ENCODE measurements around the gene MLEC.

MLEC gene

DNA sequence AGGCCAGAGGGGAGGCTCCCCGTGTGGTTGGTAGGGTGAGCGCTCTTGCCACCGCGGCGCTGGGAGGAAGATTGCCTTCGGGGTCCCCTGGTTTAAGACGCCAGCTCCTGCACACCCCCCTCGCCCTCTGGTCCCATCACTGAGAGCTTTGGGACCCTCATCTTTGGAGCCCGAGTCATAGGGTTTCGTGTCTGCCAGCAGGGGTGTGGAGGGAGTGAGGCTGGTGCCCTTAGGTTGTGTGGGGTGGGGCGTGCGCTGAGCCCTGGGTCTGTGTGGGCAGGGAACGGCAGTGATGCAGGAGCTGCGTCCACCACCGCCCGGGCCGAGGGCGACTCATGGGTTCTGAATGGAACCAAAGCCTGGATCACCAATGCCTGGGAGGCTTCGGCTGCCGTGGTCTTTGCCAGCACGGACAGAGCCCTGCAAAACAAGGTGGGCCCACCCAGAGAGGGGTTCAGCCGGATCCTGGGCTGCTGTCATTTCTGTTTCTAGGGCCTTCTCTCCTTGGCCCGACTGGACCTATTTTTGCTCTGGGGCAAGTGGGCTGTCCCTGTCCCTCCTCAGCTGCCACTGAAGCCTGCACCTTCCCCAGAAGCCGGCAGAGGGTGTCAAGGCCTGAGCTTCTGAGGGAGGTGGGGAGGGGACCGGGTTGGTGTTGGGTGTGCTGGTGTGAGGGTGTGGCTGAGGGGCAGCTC lies 50.8 kb downstream of the MLEC start:
- ATAC-seq (ENCODE audit: insufficient read depth, low read depth) (no peak), DNase-seq (no peak)
- no peaks in the 10 kb centered on the region for H3K9me3 ChIP-seq (ENCODE audit: insufficient read depth, low read length, severe bottlenecking)
- H3K9ac ChIP-seq (ENCODE audit: low read depth, low read length): no peak overlapping the region
- H2AFZ ChIP-seq (ENCODE audit: low read depth, low read length): no peak overlapping the region
- H3K27ac ChIP-seq (ENCODE audit: low read length): no peak overlapping the region
- H3K27me3 ChIP-seq (ENCODE audit: insufficient read depth, low read length, poor library complexity): no peaks in the 10 kb centered on the region
- no peaks in the 10 kb centered on the region for H4K20me1 ChIP-seq (ENCODE audit: insufficient read depth, low read length)
- no peaks in the 10 kb centered on the region for H3K4me1 ChIP-seq (ENCODE audit: insufficient read depth, low read length)
- no peak overlapping the region for H3K4me3 ChIP-seq (ENCODE audit: low read depth in 1 of 2, low read length in 2 of 2)
- peaks cover 15% of the 10 kb centered on the region; the same call in 1 of the 2 replicates for H3K36me3 ChIP-seq (ENCODE audit: insufficient read depth, low read length)
- H3K79me2 ChIP-seq (ENCODE audit: insufficient read depth, low read length): no peaks in the 10 kb centered on the region
- no peak overlapping the region for H3K4me2 ChIP-seq (ENCODE audit: insufficient read depth, low read length)
- TF ChIP-seq, protein P1, sequence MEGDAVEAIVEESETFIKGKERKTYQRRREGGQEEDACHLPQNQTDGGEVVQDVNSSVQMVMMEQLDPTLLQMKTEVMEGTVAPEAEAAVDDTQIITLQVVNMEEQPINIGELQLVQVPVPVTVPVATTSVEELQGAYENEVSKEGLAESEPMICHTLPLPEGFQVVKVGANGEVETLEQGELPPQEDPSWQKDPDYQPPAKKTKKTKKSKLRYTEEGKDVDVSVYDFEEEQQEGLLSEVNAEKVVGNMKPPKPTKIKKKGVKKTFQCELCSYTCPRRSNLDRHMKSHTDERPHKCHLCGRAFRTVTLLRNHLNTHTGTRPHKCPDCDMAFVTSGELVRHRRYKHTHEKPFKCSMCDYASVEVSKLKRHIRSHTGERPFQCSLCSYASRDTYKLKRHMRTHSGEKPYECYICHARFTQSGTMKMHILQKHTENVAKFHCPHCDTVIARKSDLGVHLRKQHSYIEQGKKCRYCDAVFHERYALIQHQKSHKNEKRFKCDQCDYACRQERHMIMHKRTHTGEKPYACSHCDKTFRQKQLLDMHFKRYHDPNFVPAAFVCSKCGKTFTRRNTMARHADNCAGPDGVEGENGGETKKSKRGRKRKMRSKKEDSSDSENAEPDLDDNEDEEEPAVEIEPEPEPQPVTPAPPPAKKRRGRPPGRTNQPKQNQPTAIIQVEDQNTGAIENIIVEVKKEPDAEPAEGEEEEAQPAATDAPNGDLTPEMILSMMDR (IDR thresholded peaks at IDR 0.05; ENCODE audit: borderline replicate concordance, extremely low read depth, low read length, poor library complexity, severe bottlenecking): no peak
- no peak for TF ChIP-seq EZH2 (IDR thresholded peaks at IDR 0.05; ENCODE audit: borderline replicate concordance, low read depth, low read length, severe bottlenecking)

DNA sequence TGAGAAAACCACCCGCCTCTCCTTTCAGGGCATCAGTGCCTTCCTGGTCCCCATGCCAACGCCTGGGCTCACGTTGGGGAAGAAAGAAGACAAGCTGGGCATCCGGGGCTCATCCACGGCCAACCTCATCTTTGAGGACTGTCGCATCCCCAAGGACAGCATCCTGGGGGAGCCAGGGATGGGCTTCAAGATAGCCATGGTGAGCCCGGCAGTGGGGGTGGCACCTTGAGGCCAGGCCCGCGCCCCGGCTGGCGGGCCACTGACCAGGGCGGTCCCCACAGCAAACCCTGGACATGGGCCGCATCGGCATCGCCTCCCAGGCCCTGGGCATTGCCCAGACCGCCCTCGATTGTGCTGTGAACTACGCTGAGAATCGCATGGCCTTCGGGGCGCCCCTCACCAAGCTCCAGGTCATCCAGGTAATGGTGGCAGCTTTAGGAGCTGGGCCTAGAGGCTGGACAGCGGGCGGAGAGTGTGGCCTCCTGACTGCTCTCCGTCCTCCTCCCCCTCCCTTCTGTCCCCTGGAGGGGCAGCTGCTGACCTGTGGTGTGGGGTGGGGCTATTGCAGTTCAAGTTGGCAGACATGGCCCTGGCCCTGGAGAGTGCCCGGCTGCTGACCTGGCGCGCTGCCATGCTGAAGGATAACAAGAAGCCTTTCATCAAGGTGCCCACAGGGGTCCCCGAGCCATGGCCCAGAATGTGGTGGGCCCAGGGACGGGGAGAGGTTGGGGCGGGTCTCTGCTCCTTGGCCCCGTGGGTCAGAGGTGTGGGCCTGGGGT lies 51.5 kb downstream of the MLEC start:
- no peak for DNase-seq
- H3K27ac ChIP-seq (ENCODE audit: low read length): no peak overlapping the region
- no peak overlapping the region for H2AFZ ChIP-seq (ENCODE audit: low read depth, low read length)

DNA sequence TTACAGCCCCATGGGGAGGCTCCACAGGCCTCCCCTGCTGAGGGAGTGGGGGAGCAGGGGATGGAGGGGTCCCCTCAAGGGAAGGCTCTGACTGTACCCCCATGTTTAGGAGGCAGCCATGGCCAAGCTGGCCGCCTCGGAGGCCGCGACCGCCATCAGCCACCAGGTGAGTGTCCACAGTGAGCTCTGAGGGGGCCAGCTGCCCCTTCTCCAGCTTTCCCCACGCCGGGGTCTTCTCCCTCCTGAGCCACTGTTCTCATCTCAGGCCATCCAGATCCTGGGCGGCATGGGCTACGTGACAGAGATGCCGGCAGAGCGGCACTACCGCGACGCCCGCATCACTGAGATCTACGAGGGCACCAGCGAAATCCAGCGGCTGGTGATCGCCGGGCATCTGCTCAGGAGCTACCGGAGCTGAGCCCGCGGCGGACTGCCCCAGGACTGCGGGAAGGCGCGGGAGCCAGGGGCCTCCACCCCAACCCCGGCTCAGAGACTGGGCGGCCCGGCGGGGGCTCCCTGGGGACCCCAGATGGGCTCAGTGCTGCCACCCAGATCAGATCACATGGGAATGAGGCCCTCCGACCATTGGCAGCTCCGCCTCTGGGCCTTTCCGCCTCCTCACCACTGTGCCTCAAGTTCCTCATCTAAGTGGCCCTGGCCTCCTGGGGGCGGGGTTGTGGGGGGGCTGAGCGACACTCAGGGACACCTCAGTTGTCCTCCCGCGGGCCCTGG lies 52.2 kb downstream of the MLEC start:
- H3K9me3 ChIP-seq (ENCODE audit: insufficient read depth, low read length, severe bottlenecking): no peaks in the 10 kb centered on the region

More for the DNA sequence above, 51.5 kb downstream of the MLEC start:
- TF ChIP-seq, protein P1 (IDR thresholded peaks at IDR 0.05; ENCODE audit: borderline replicate concordance, extremely low read depth, low read length, poor library complexity, severe bottlenecking): no peak
- no peak for TF ChIP-seq EZH2 (IDR thresholded peaks at IDR 0.05; ENCODE audit: borderline replicate concordance, low read depth, low read length, severe bottlenecking)
- no peaks in the 10 kb centered on the region for H3K4me1 ChIP-seq (ENCODE audit: insufficient read depth, low read length)
- H3K27me3 ChIP-seq (ENCODE audit: insufficient read depth, low read length, poor library complexity): no peaks in the 10 kb centered on the region
- no peaks in the 10 kb centered on the region for H3K9me3 ChIP-seq (ENCODE audit: insufficient read depth, low read length, severe bottlenecking)
- H3K4me3 ChIP-seq (ENCODE audit: low read depth in 1 of 2, low read length in 2 of 2): no peak overlapping the region
- no peaks in the 10 kb centered on the region for H4K20me1 ChIP-seq (ENCODE audit: insufficient read depth, low read length)
- no peak for ATAC-seq (ENCODE audit: insufficient read depth, low read depth)
- no peak overlapping the region for H3K9ac ChIP-seq (ENCODE audit: low read depth, low read length)
- H3K4me2 ChIP-seq (ENCODE audit: insufficient read depth, low read length): no peak overlapping the region
- H3K79me2 ChIP-seq (ENCODE audit: insufficient read depth, low read length): no peaks in the 10 kb centered on the region
- H3K36me3 ChIP-seq (ENCODE audit: insufficient read depth, low read length): peaks cover 15% of the 10 kb centered on the region; the same call in 1 of the 2 replicates

More for the DNA sequence above, 52.2 kb downstream of the MLEC start:
- H2AFZ ChIP-seq (ENCODE audit: low read depth, low read length): no peak overlapping the region
- no peaks in the 10 kb centered on the region for H4K20me1 ChIP-seq (ENCODE audit: insufficient read depth, low read length)
- no peaks in the 10 kb centered on the region for H3K79me2 ChIP-seq (ENCODE audit: insufficient read depth, low read length)
- H3K4me2 ChIP-seq (ENCODE audit: insufficient read depth, low read length): no peak overlapping the region
- H3K36me3 ChIP-seq (ENCODE audit: insufficient read depth, low read length): peaks cover 15% of the 10 kb centered on the region; the same call in 1 of the 2 replicates
- H3K4me3 ChIP-seq (ENCODE audit: low read depth in 1 of 2, low read length in 2 of 2): no peak overlapping the region
- H3K27me3 ChIP-seq (ENCODE audit: insufficient read depth, low read length, poor library complexity): no peaks in the 10 kb centered on the region
- no peaks in the 10 kb centered on the region for H3K4me1 ChIP-seq (ENCODE audit: insufficient read depth, low read length)
- H3K9ac ChIP-seq (ENCODE audit: low read depth, low read length): no peak overlapping the region
- no peak for TF ChIP-seq EZH2 (IDR thresholded peaks at IDR 0.05; ENCODE audit: borderline replicate concordance, low read depth, low read length, severe bottlenecking)
- TF ChIP-seq, protein P1 (IDR thresholded peaks at IDR 0.05; ENCODE audit: borderline replicate concordance, extremely low read depth, low read length, poor library complexity, severe bottlenecking): no peak
- DNase-seq: no peak
- no peak overlapping the region for H3K27ac ChIP-seq (ENCODE audit: low read length)
- ATAC-seq (ENCODE audit: insufficient read depth, low read depth): no peak
